ENCODE results near the gene KDM4F.

The KDM4F gene

GRCh38 chr11:95074792-95075563, 25.8 kb downstream of the KDM4F start:
- H3K4me1 ChIP-seq (ENCODE audit: low read depth, poor library complexity, severe bottlenecking), result peaks cover 28% of the 10 kb centered on the region
- TF ChIP-seq CTCF (conservative IDR thresholded peaks at IDR 0.05; ENCODE audit: low read depth, low read length), result no peak
- no peak overlapping the region for H3K27ac ChIP-seq
- no peak overlapping the region for H2AFZ ChIP-seq (ENCODE audit: low read depth)
- H3K36me3 ChIP-seq (ENCODE audit: insufficient read depth), result no peaks in the 10 kb centered on the region
- no peak overlapping the region for H3K4me2 ChIP-seq
- no peak overlapping the region for H3K4me3 ChIP-seq (IDR thresholded peaks at IDR 0.05; ENCODE audit: insufficient read depth, low read depth, low read length)
- no peaks in the 10 kb centered on the region for H3K27me3 ChIP-seq (ENCODE audit: insufficient read depth, low read depth)
- H4K20me1 ChIP-seq (ENCODE audit: insufficient read depth), result no peaks in the 10 kb centered on the region
- peaks cover 4% of the 10 kb centered on the region; the same call in 1 of the 2 replicates for H3K79me2 ChIP-seq (ENCODE audit: insufficient read depth, low read depth)
- H3K9ac ChIP-seq, result no peak overlapping the region

GRCh38 chr11:95076416-95076815, 27.2 kb downstream of the KDM4F start:
- H3K9ac ChIP-seq, result no peak overlapping the region
- no peak overlapping the region for H3K27ac ChIP-seq
- H3K4me2 ChIP-seq, result peak overlapping the region; percentile 54
- H3K4me1 ChIP-seq (ENCODE audit: low read depth, poor library complexity, severe bottlenecking), result peaks cover 28% of the 10 kb centered on the region
- H4K20me1 ChIP-seq (ENCODE audit: insufficient read depth), result no peaks in the 10 kb centered on the region
- TF ChIP-seq CTCF (conservative IDR thresholded peaks at IDR 0.05; ENCODE audit: low read depth, low read length), result no peak
- no peak overlapping the region for H3K4me3 ChIP-seq (IDR thresholded peaks at IDR 0.05; ENCODE audit: insufficient read depth, low read depth, low read length)
- no peak overlapping the region for H2AFZ ChIP-seq (ENCODE audit: low read depth)
- no peaks in the 10 kb centered on the region for H3K79me2 ChIP-seq (ENCODE audit: insufficient read depth, low read depth)
- H3K27me3 ChIP-seq (ENCODE audit: insufficient read depth, low read depth), result no peaks in the 10 kb centered on the region
- H3K36me3 ChIP-seq (ENCODE audit: insufficient read depth), result no peaks in the 10 kb centered on the region

- Histone ChIP-seq H4K20me1 (ENCODE audit: insufficient read depth) (no peaks in the 10 kb centered on the region), H3K4me3 (IDR thresholded peaks at IDR 0.05; ENCODE audit: insufficient read depth, low read depth, low read length) (no peak overlapping the region), H3K4me1 (ENCODE audit: low read depth, poor library complexity, severe bottlenecking) (peaks cover 28% of the 10 kb centered on the region), H3K4me2 (peak overlapping the region; percentile 54; the same call in 1 of the 2 replicates), H3K9ac (no peak overlapping the region), H3K79me2 (ENCODE audit: insufficient read depth, low read depth) (no peaks in the 10 kb centered on the region), H3K36me3 (ENCODE audit: insufficient read depth) (no peaks in the 10 kb centered on the region), H3K27ac (no peak overlapping the region; the same call in 1 of the 2 replicates), H3K27me3 (ENCODE audit: insufficient read depth, low read depth) (no peaks in the 10 kb centered on the region), H2AFZ (ENCODE audit: low read depth) (no peak overlapping the region)
- TF ChIP-seq CTCF (conservative IDR thresholded peaks at IDR 0.05; ENCODE audit: low read depth, low read length), result no peak
These were observed 27.8 kb downstream of the KDM4F start for GRCh38 chr11:95076981-95077380.

- Histone ChIP-seq H3K27ac (no peak overlapping the region), H2AFZ (ENCODE audit: low read depth) (no peak overlapping the region), H3K79me2 (ENCODE audit: insufficient read depth, low read depth) (no peaks in the 10 kb centered on the region), H4K20me1 (ENCODE audit: insufficient read depth) (no peaks in the 10 kb centered on the region), H3K9ac (no peak overlapping the region), H3K27me3 (ENCODE audit: insufficient read depth, low read depth) (no peaks in the 10 kb centered on the region), H3K4me1 (ENCODE audit: low read depth, poor library complexity, severe bottlenecking) (peaks cover 28% of the 10 kb centered on the region), H3K4me2 (no peak overlapping the region), H3K36me3 (ENCODE audit: insufficient read depth) (no peaks in the 10 kb centered on the region), H3K4me3 (IDR thresholded peaks at IDR 0.05; ENCODE audit: insufficient read depth, low read depth, low read length) (no peak overlapping the region)
- no peak for TF ChIP-seq CTCF (conservative IDR thresholded peaks at IDR 0.05; ENCODE audit: low read depth, low read length)
These were observed 29.3 kb downstream of the KDM4F start for GRCh38 chr11:95078526-95078925.
